Measurements from ENCODE around the gene RNF141. TPM values are rescaled to one million over a fixed set of nuclear protein-coding genes. Genes with fewer than 3 reads are reported as not detected.

RNF141 gene
- total and polyA plus RNA-seq, 2 of the 13 experiments (the other 11 are each of a cell fraction or from before 2014, with no cell fraction given) = 9.3 to 22.4 TPM

DNA sequence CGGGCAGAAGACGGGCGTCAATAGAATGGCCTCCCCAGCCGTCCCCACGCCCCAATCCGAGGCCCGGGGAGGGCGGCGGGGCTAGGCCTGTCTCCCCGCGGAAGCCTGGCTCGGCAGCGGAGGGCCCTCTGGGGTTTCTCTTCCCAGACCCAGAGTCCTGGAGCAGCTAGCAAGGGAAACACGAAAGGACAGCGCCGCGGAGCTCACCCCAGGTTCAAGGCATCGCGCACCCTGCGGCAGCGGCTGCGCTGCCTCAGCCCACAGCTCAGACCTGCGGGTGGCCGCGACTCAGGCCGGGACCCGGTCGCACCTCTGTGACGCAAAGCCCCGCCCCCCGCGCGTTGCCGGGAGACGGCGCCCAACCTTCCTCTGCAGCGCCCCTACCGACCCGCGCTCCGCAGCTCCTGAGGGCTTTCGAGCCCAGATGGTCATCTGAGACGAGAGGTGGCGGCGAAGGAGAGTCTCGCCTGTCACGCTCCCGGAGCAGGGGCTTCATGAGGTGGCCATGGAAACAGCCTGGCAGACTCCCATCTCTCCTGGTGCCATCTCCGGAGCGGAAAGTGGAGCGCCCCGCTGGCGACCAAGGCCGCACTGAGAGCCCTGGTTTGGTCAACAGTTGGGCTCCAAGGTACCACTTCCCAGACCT lies at the start of gene RNF141 (continued):
- no peak for TF ChIP-seq ZNF75D (CRISPR knock-in tag; IDR thresholded peaks at IDR 0.05; ENCODE audit: borderline replicate concordance)
- peak; percentile 31 for TF ChIP-seq AGO1 (IDR thresholded peaks at IDR 0.05; ENCODE audit: low read depth, low read length, poor library complexity, severe bottlenecking)
- no peak for TF ChIP-seq ETV6 (CRISPR knock-in tag; conservative IDR thresholded peaks at IDR 0.05)
- no peak for TF ChIP-seq ZNF296 (CRISPR knock-in tag; conservative IDR thresholded peaks at IDR 0.05)
- no peak for TF ChIP-seq ZNF549 (CRISPR knock-in tag; IDR thresholded peaks at IDR 0.05)
- peak; percentile 88 for TF ChIP-seq THAP11 (CRISPR knock-in tag; IDR thresholded peaks at IDR 0.05)
- TF ChIP-seq ZNF224 (CRISPR knock-in tag; IDR thresholded peaks at IDR 0.05) = no peak
- TF ChIP-seq ZNF557 (CRISPR knock-in tag; IDR thresholded peaks at IDR 0.05) = no peak; the same call in 1 of the 2 replicates
- no peak for TF ChIP-seq MAFF (IDR thresholded peaks at IDR 0.05; ENCODE audit: low read depth, low read length)
- no peak for TF ChIP-seq AHR (CRISPR knock-in tag; IDR thresholded peaks at IDR 0.05)
- peak; percentile 79 for TF ChIP-seq ARHGAP35 (CRISPR knock-in tag; IDR thresholded peaks at IDR 0.05; ENCODE audit: borderline replicate concordance)
- TF ChIP-seq HDAC6 (IDR thresholded peaks at IDR 0.05; ENCODE audit: low read depth, low read length) = no peak
- TF ChIP-seq MAFK (conservative IDR thresholded peaks at IDR 0.05 in 1 of 2, IDR thresholded peaks at IDR 0.05 in 1 of 2; ENCODE audit: low read length in 2 of 2) = no peak
- TF ChIP-seq, protein P1, sequence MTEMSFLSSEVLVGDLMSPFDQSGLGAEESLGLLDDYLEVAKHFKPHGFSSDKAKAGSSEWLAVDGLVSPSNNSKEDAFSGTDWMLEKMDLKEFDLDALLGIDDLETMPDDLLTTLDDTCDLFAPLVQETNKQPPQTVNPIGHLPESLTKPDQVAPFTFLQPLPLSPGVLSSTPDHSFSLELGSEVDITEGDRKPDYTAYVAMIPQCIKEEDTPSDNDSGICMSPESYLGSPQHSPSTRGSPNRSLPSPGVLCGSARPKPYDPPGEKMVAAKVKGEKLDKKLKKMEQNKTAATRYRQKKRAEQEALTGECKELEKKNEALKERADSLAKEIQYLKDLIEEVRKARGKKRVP (CRISPR knock-in tag; IDR thresholded peaks at IDR 0.05) = no peak
- TF ChIP-seq MLLT10 (CRISPR knock-in tag; IDR thresholded peaks at IDR 0.05) = no peak
- TF ChIP-seq, protein P2, sequence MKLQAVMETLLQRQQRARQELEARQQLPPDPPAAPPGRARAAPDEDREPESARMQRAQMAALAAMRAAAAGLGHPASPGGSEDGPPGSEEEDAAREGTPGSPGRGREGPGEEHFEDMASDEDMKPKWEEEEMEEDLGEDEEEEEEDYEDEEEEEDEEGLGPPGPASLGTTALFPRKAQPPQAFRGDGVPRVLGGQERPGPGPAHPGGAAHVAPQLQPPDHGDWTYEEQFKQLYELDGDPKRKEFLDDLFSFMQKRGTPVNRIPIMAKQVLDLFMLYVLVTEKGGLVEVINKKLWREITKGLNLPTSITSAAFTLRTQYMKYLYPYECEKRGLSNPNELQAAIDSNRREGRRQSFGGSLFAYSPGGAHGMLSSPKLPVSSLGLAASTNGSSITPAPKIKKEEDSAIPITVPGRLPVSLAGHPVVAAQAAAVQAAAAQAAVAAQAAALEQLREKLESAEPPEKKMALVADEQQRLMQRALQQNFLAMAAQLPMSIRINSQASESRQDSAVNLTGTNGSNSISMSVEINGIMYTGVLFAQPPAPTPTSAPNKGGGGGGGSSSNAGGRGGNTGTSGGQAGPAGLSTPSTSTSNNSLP (IDR thresholded peaks at IDR 0.05; ENCODE audit: low read depth, low read length) = peak; percentile 44; the same call in 1 of the 2 replicates
- TF ChIP-seq RBM22 (optimal IDR thresholded peaks at IDR 0.05; ENCODE audit: low read length) = peak; percentile 91
- no peak for TF ChIP-seq ZBTB21 (CRISPR knock-in tag; IDR thresholded peaks at IDR 0.05)
- no peak for TF ChIP-seq SMC3 (IDR thresholded peaks at IDR 0.05; ENCODE audit: low read length)
- TF ChIP-seq, protein P3, sequence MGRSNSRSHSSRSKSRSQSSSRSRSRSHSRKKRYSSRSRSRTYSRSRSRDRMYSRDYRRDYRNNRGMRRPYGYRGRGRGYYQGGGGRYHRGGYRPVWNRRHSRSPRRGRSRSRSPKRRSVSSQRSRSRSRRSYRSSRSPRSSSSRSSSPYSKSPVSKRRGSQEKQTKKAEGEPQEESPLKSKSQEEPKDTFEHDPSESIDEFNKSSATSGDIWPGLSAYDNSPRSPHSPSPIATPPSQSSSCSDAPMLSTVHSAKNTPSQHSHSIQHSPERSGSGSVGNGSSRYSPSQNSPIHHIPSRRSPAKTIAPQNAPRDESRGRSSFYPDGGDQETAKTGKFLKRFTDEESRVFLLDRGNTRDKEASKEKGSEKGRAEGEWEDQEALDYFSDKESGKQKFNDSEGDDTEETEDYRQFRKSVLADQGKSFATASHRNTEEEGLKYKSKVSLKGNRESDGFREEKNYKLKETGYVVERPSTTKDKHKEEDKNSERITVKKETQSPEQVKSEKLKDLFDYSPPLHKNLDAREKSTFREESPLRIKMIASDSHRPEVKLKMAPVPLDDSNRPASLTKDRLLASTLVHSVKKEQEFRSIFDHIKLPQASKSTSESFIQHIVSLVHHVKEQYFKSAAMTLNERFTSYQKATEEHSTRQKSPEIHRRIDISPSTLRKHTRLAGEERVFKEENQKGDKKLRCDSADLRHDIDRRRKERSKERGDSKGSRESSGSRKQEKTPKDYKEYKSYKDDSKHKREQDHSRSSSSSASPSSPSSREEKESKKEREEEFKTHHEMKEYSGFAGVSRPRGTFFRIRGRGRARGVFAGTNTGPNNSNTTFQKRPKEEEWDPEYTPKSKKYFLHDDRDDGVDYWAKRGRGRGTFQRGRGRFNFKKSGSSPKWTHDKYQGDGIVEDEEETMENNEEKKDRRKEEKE (IDR thresholded peaks at IDR 0.05) = no peak
- TF ChIP-seq, protein P4, sequence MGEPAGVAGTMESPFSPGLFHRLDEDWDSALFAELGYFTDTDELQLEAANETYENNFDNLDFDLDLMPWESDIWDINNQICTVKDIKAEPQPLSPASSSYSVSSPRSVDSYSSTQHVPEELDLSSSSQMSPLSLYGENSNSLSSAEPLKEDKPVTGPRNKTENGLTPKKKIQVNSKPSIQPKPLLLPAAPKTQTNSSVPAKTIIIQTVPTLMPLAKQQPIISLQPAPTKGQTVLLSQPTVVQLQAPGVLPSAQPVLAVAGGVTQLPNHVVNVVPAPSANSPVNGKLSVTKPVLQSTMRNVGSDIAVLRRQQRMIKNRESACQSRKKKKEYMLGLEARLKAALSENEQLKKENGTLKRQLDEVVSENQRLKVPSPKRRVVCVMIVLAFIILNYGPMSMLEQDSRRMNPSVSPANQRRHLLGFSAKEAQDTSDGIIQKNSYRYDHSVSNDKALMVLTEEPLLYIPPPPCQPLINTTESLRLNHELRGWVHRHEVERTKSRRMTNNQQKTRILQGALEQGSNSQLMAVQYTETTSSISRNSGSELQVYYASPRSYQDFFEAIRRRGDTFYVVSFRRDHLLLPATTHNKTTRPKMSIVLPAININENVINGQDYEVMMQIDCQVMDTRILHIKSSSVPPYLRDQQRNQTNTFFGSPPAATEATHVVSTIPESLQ (CRISPR knock-in tag; conservative IDR thresholded peaks at IDR 0.05) = no peak
- no peak for TF ChIP-seq ZFYVE20 (CRISPR knock-in tag; IDR thresholded peaks at IDR 0.05; ENCODE audit: borderline replicate concordance, low read depth)
